Left lung (tissue), 10 donors: ENCODE measurements around the gene NFIC. TPM values are rescaled to one million over a fixed set of nuclear protein-coding genes. Genes with fewer than 3 reads are reported as not detected.

Experiments used
- ATAC-seq: fragments of 200-7000 bp; cut with Tn5 transposase; one replicate; pipeline ENCODE4 v1.9.1; 2020; ENCODE audit warnings: moderate library complexity
- DNase-seq, 4 donors: peaks; one replicate each; pipeline ENCODE4 v3.0.0-alpha.2; 2013 to 2020
- H3K27ac ChIP-seq, 2 donors: fragments of 200-600 bp; sonication (generic) in 1 of 2; one replicate each; pipeline versions ENCODE4 v1.5.0 to v1.8.0; 2020 to 2021
- H3K27me3 ChIP-seq, 2 donors: fragments of 200-600 bp; sonication (generic) in 1 of 2; one replicate each; pipeline versions ENCODE4 v1.5.0 to v1.8.0; 2020 to 2021
- H3K36me3 ChIP-seq, 2 donors: fragments of 200-600 bp; sonication (generic) in 1 of 2; one replicate each; pipeline versions ENCODE4 v1.5.0 to v1.8.0; 2020 to 2021
- H3K4me1 ChIP-seq, 2 donors: fragments of 200-600 bp; one replicate each; pipeline ENCODE4 v1.8.0; 2021
- H3K4me3 ChIP-seq, 2 donors: fragments of 200-600 bp; sonication (generic) in 1 of 2; one replicate each; pipeline versions ENCODE4 v1.5.0 to v1.8.0; 2020 to 2021; ENCODE audit warnings: mild to moderate bottlenecking in 1 of 2
- H3K9me3 ChIP-seq, 2 donors: fragments of 200-600 bp; sonication (generic) in 1 of 2; one replicate each; pipeline versions ENCODE4 v1.5.0 to v1.8.0; 2020 to 2021
- intact Hi-C, 2 donors: fragments of 100-400 bp; cut with DNase I; formaldehyde crosslinking; loops; one replicate each; pipeline versions ENCODE4 v1.11.2 to v1.14.2; 2022
- polyA plus RNA-seq, 6 donors: library from polyadenylated mRNA; unstranded; fragments of 120-200 nt; gene quantifications; one replicate each; pipeline ENCODE4 v1.2.1, GENCODE V29; 2013; ENCODE audit not compliant: insufficient read length in 6 of 6
- total RNA-seq, 2 donors: library from RNA; stranded (reverse); fragmentation: NEBNext Ultra II Directional; extraction: Animal tissue kit (Norgen Biotek cat#: 25700); gene quantifications; one replicate each; pipeline ENCODE4 v1.2.1, GENCODE V29; 2021
- TF ChIP-seq, protein P1 (sequence below), 2 donors: fragments of 200-600 bp; sonication (generic) in 1 of 2; IDR thresholded peaks; one replicate each; pipeline versions ENCODE4 v1.5.0 to v1.8.0; 2021; ENCODE audit warnings: antibody characterized with exemption in 2 of 2
- donor health status: DM: no; HTN: yes; CAD: no.
- donor health status: DM: no; HTN: no; CAD: no.

Gene NFIC
- total and polyA plus RNA-seq, 8 donors, result 37.2 to 163 (median 55.7) TPM

DNA sequence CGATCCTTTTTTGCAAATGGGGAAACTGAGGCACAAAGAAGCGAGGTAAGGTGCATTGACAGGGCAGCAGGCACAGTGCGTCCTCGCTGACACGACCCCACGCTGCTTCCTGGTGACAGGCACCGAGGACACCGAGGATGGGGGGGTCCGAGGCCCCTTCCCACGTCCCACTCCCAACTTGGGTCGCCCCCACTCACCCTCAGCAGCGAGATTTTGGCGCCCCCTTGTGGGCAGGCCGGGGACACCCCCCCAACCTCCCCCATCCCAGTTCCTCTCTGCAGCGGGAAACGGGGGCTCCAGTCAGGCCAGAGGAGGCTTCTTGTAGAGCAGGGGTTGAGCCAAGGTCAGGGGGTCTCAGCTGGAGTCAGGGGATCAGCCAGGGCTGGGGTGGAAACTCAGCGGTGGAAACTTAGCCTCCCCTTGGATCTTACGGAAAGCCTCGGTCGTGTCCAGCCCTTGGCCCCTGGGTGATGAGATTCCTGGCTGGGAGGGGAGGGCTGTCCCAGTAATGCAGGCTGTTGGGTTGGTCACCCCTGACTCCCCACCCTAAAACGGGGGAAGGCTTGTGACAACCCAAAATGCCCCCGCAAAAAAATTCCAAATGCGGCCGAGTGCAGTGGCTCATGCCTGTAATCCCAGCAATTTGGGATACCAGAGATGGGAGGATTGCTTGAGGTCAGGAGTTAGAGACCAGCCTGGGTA, 105.7 kb downstream of the NFIC start:
- Histone ChIP-seq H3K27ac (no peak overlapping the region), H3K4me3 (no peak overlapping the region), H3K36me3 (no peaks in the 10 kb centered on the region), H3K4me1 (peaks cover 0 to 14% of the 10 kb centered on the region in 2 donors), H3K9me3 (no peaks in the 10 kb centered on the region), H3K27me3 (peaks cover 0 to 8% of the 10 kb centered on the region in 2 donors)
- TF ChIP-seq, protein P1, sequence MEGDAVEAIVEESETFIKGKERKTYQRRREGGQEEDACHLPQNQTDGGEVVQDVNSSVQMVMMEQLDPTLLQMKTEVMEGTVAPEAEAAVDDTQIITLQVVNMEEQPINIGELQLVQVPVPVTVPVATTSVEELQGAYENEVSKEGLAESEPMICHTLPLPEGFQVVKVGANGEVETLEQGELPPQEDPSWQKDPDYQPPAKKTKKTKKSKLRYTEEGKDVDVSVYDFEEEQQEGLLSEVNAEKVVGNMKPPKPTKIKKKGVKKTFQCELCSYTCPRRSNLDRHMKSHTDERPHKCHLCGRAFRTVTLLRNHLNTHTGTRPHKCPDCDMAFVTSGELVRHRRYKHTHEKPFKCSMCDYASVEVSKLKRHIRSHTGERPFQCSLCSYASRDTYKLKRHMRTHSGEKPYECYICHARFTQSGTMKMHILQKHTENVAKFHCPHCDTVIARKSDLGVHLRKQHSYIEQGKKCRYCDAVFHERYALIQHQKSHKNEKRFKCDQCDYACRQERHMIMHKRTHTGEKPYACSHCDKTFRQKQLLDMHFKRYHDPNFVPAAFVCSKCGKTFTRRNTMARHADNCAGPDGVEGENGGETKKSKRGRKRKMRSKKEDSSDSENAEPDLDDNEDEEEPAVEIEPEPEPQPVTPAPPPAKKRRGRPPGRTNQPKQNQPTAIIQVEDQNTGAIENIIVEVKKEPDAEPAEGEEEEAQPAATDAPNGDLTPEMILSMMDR (IDR thresholded peaks at IDR 0.05), result peak; percentile 64 to 88
- intact Hi-C loops, result loop anchor here (5.0 to 10.0 kb wide), 2 partner anchors 145 to 157 kb away; no protein-coding TSS in a partner anchor
- ATAC-seq, result peak; percentile 76
- DNase-seq, result peak in 1 of 4 donors; percentile 81

DNA sequence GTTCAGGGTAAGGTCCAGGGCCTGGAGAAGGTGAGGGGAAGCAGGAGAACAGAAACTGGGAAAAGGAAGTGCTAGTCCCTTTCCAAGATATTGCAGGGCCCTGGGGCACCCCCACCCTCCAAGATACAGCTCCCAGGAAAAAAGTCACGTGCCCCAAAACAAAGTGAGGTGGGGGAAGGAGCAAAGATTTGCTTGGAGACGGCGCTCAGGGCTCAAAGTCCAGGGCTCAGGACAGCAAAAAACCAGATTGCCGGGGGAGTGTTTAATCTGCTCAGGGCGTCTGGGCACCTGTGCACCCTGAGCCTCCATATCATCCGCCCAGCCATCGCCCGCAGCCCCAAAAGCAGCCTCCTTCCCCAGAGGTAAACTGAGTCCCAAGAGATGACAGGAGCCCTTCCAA, 107.6 kb downstream of the NFIC start:
- Histone ChIP-seq H3K36me3 (no peaks in the 10 kb centered on the region), H3K9me3 (no peaks in the 10 kb centered on the region), H3K27me3 (peaks cover 0 to 8% of the 10 kb centered on the region in 2 donors), H3K4me3 (no peak overlapping the region), H3K27ac (no peak overlapping the region), H3K4me1 (peaks cover 0 to 9% of the 10 kb centered on the region in 2 donors)
- intact Hi-C loops, result loop anchor here (5.0 to 10.0 kb wide), 2 partner anchors 147 to 159 kb away; no protein-coding TSS in a partner anchor
- DNase-seq (no peak), ATAC-seq (no peak)
- TF ChIP-seq, protein P1 (IDR thresholded peaks at IDR 0.05), result no peak

DNA sequence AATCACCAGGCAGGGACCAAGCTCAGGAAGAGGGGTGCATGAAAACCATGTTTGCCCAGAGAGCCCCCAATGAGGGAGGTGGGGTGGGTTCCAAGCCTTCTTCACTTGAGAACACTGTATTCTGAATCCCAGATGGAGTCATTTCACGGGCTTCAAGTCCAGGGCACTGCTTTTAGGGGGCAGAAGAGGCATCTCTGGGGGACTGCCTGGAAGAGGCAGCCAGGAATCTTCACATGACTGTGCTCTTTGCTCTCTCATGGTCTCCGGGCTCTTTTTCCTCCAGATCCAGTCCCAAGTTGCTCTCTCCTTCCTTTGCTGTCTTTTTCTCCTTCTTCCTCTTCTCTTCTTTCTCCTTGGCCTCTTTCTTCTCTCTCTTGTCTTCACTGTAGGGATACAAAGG, 108.2 kb downstream of the NFIC start:
- no peak for DNase-seq
- H3K4me3 ChIP-seq, result no peak overlapping the region
- H3K4me1 ChIP-seq, result peaks cover 0 to 9% of the 10 kb centered on the region in 2 donors
- peaks cover 0 to 11% of the 10 kb centered on the region in 2 donors for H3K27me3 ChIP-seq
- no peak for ATAC-seq
- H3K27ac ChIP-seq, result no peak overlapping the region
- intact Hi-C loops, result loop anchor here (5.0 to 10.0 kb wide), 2 partner anchors 147 to 160 kb away; no protein-coding TSS in a partner anchor
- TF ChIP-seq, protein P1 (IDR thresholded peaks at IDR 0.05), result no peak
- no peaks in the 10 kb centered on the region for H3K36me3 ChIP-seq
- H3K9me3 ChIP-seq, result no peaks in the 10 kb centered on the region

DNA sequence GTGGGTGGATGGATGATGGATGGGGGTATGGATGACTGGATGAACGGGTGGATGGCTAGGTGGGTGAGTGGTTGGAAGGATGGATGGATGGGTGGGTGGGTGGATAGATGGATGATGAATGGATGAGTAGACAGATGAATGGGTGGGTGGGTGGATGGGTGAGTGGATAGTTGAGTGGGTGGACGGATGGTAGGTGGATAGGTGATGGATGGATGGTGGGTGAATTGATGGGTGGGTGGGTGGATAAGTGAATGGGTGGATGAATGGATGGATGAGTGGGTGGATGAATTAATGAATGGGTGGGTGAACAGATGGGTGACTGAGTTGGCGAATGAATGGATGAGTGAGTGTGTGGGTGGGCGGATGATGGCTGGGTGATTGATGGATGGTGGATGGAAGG, 109.1 kb downstream of the NFIC start:
- no peak overlapping the region for H3K4me3 ChIP-seq
- no peaks in the 10 kb centered on the region for H3K9me3 ChIP-seq
- intact Hi-C loops, result loop anchor here in 1 of 2 donors (10.0 kb wide), 1 partner anchor 161 kb away; no protein-coding TSS in a partner anchor
- ATAC-seq (no peak), DNase-seq (no peak)
- peaks cover 0 to 9% of the 10 kb centered on the region in 2 donors for H3K4me1 ChIP-seq
- no peak overlapping the region for H3K27ac ChIP-seq
- peaks cover 2 to 17% of the 10 kb centered on the region in 2 donors for H3K27me3 ChIP-seq
- TF ChIP-seq, protein P1 (IDR thresholded peaks at IDR 0.05), result no peak
- no peaks in the 10 kb centered on the region for H3K36me3 ChIP-seq

DNA sequence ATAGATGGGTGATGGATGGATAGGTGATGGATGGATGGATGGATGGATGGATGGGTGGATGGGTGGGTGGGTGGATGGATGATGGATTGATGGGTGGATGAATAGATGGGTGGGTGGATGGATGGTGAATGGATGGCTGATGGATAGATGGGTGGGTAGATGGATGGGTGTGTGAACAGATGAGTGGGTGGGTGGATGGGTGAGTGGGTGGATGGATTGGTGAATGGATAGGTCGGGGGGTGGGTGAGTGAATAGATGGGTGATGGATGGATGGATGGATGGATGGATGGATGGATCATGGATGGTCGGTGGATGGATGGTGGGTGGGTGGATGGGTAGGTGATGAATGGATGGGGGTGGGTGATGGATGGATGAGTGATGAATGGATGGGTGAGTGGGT, 110.4 kb downstream of the NFIC start:
- H3K4me1 ChIP-seq, result peaks cover 0 to 6% of the 10 kb centered on the region in 2 donors
- no peaks in the 10 kb centered on the region for H3K36me3 ChIP-seq
- H3K27me3 ChIP-seq, result peaks cover 14 to 31% of the 10 kb centered on the region in 2 donors
- H3K4me3 ChIP-seq, result no peak overlapping the region
- intact Hi-C loops, result loop anchor here in 1 of 2 donors (10.0 kb wide), 1 partner anchor 162 kb away; no protein-coding TSS in a partner anchor
- no peaks in the 10 kb centered on the region for H3K9me3 ChIP-seq
- H3K27ac ChIP-seq, result no peak overlapping the region
- DNase-seq (no peak), ATAC-seq (no peak)
- TF ChIP-seq, protein P1 (IDR thresholded peaks at IDR 0.05), result no peak
